GM12872 (cell line): ENCODE data around the gene ABCA3.

Experiments
- CTCF ChIP-seq: IDR thresholded peaks from 3 replicates; pipeline ENCODE4 v1.5.1; 2011; ENCODE audit warnings: low read depth, mild to moderate bottlenecking, low read length, moderate library complexity; ENCODE audit not compliant: insufficient read depth

ABCA3 gene

GRCh38 chr16:2340564-2341455 is at the start of gene ABCA3:
ABCA3 (minus strand) TSS chr16:2340728; CDS start chr16:2326466, 14,262 bp downstream.
- peak; percentile 99 for TF ChIP-seq CTCF

- no peak for TF ChIP-seq CTCF
Measured at GRCh38 chr16:2388875-2389433, 48.4 kb upstream of the ABCA3 start.

- TF ChIP-seq CTCF, result no peak
Measured at GRCh38 chr16:2388139-2388874, 47.8 kb upstream of the ABCA3 start.

- TF ChIP-seq CTCF, result peak; percentile 33; the same call in 2 of the 3 replicates
Measured at GRCh38 chr16:2386990-2387389, 46.5 kb upstream of the ABCA3 start.

GRCh38 chr16:2385190-2385836 is 44.8 kb upstream of the ABCA3 start:
- TF ChIP-seq CTCF, result no peak

- TF ChIP-seq CTCF, result no peak
Measured at GRCh38 chr16:2384426-2384825, 43.9 kb upstream of the ABCA3 start.

GRCh38 chr16:2383501-2383900 is 43.0 kb upstream of the ABCA3 start:
- no peak for TF ChIP-seq CTCF
